Progenitor cell of endocrine pancreas (in vitro differentiated cells): ENCODE data around the gene MAGI1. TPM values are rescaled to one million over a fixed set of nuclear protein-coding genes. Genes with fewer than 3 reads are reported as not detected.
"Not testable (repeated sequence)": the region's sequence is repeated elsewhere in the genome, so short reads cannot be mapped to it uniquely, and the experiment has no call there.

ENCODE experiments used
- DNase-seq: peaks from one replicate; pipeline ENCODE4 v3.0.0; 2021; ENCODE audit warnings: low spot score; ENCODE audit not compliant: unreplicated experiment
- H3K27ac Mint-ChIP-seq: 2 replicates; pipeline ENCODE4 v1.8.0; 2021; ENCODE audit warnings: mild to moderate bottlenecking, moderate library complexity, mixed read lengths
- H3K27me3 Mint-ChIP-seq: 2 replicates; pipeline ENCODE4 v1.8.0; 2021; ENCODE audit warnings: mixed read lengths
- H3K36me3 Mint-ChIP-seq: 2 replicates; pipeline ENCODE4 v1.8.0; 2022; ENCODE audit warnings: mixed read lengths; ENCODE audit not compliant: insufficient read depth
- H3K4me1 Mint-ChIP-seq: 2 replicates; pipeline ENCODE4 v1.8.0; 2021; ENCODE audit warnings: low read depth, mixed read lengths
- H3K4me3 Mint-ChIP-seq: 2 replicates; pipeline ENCODE4 v1.8.0; 2021; ENCODE audit warnings: low read depth, mild to moderate bottlenecking, moderate library complexity, mixed read lengths
- H3K9me3 Mint-ChIP-seq: 2 replicates; pipeline ENCODE4 v1.8.0; 2021; ENCODE audit warnings: low read depth, mixed read lengths
- total RNA-seq: library from RNA; stranded (reverse); gene quantifications from 2 replicates; pipeline ENCODE4 v1.2.1, GENCODE V29; 2021
- TF ChIP-seq, protein P1 (sequence below): fragments of 200-600 bp; sonication (generic); IDR thresholded peaks from one replicate; pipeline ENCODE4 v1.5.0; 2021; ENCODE audit warnings: antibody characterized with exemption, mild to moderate bottlenecking; ENCODE audit not compliant: unreplicated experiment

The MAGI1 gene
- total RNA-seq, 1 donor from 2014 or later, result 142 TPM

GRCh38 chr3:65526656-65527055 is 512.1 kb downstream of the MAGI1 start:
- no peak for DNase-seq
- TF ChIP-seq, protein P1, sequence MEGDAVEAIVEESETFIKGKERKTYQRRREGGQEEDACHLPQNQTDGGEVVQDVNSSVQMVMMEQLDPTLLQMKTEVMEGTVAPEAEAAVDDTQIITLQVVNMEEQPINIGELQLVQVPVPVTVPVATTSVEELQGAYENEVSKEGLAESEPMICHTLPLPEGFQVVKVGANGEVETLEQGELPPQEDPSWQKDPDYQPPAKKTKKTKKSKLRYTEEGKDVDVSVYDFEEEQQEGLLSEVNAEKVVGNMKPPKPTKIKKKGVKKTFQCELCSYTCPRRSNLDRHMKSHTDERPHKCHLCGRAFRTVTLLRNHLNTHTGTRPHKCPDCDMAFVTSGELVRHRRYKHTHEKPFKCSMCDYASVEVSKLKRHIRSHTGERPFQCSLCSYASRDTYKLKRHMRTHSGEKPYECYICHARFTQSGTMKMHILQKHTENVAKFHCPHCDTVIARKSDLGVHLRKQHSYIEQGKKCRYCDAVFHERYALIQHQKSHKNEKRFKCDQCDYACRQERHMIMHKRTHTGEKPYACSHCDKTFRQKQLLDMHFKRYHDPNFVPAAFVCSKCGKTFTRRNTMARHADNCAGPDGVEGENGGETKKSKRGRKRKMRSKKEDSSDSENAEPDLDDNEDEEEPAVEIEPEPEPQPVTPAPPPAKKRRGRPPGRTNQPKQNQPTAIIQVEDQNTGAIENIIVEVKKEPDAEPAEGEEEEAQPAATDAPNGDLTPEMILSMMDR, result no peak
- Mint-ChIP-seq H3K27me3 (no peaks in the 10 kb centered on the region), H3K36me3 (no peaks in the 10 kb centered on the region), H3K4me1 (peaks cover 3% of the 10 kb centered on the region), H3K27ac (no peak overlapping the region), H3K4me3 (no peak overlapping the region), H3K9me3 (no peaks in the 10 kb centered on the region)

DNA sequence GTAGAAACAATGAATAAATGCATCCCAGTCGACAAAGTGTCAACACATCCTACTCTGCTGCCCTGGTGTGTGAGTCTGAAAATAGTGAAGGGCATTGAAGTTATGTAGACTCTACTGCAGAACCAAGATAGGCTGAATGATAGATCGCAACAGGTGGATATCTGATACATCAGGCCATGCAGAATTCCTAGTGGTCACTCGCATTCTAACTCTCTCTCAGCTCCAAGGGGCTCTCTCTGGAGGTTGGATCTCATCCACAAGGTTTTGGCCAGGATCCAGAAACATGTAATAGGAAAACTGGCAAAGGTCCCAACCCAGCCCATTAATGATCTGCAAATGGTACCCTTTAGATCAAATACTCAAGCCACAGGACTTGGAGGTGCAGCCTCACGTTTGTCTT is 514.1 kb downstream of the MAGI1 start:
- Mint-ChIP-seq H3K4me1 (peaks cover 3% of the 10 kb centered on the region), H3K36me3 (no peaks in the 10 kb centered on the region), H3K9me3 (no peaks in the 10 kb centered on the region), H3K27ac (no peak overlapping the region), H3K4me3 (no peak overlapping the region), H3K27me3 (no peaks in the 10 kb centered on the region)
- DNase-seq, result no peak
- TF ChIP-seq, protein P1, result no peak

GRCh38 chr3:65523878-65524277 is 514.8 kb downstream of the MAGI1 start:
- no peaks in the 10 kb centered on the region for H3K36me3 Mint-ChIP-seq
- H3K27ac Mint-ChIP-seq, result no peak overlapping the region
- H3K9me3 Mint-ChIP-seq, result no peaks in the 10 kb centered on the region
- peaks cover 3% of the 10 kb centered on the region for H3K4me1 Mint-ChIP-seq
- DNase-seq, result no peak
- no peaks in the 10 kb centered on the region for H3K27me3 Mint-ChIP-seq
- TF ChIP-seq, protein P1, result no peak
- H3K4me3 Mint-ChIP-seq, result no peak overlapping the region

DNA sequence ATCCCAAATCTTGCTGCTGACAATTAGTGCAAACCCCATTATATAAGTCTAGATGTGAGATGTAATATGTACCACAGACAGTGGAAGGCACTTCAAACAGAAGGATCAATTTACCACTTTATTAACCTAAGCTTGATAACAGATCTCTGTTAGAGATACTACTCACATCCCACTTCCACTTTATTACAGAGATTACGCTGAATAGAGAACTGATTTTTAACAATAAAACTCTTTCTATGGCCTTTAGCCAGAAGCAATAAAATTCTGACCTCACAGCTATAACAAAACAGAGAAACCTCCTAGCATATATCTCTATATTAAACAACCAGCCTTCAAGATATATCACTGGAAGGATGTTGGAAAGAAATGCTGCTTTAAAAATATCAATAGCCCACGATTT is 517.7 kb downstream of the MAGI1 start:
- H3K36me3 Mint-ChIP-seq, result peaks cover 6% of the 10 kb centered on the region
- DNase-seq, result no peak
- H3K4me3 Mint-ChIP-seq, result no peak overlapping the region
- no peaks in the 10 kb centered on the region for H3K27me3 Mint-ChIP-seq
- TF ChIP-seq, protein P1, result no peak
- peaks cover 9% of the 10 kb centered on the region for H3K9me3 Mint-ChIP-seq
- peaks cover 1% of the 10 kb centered on the region for H3K4me1 Mint-ChIP-seq
- H3K27ac Mint-ChIP-seq, result no peak overlapping the region

DNA sequence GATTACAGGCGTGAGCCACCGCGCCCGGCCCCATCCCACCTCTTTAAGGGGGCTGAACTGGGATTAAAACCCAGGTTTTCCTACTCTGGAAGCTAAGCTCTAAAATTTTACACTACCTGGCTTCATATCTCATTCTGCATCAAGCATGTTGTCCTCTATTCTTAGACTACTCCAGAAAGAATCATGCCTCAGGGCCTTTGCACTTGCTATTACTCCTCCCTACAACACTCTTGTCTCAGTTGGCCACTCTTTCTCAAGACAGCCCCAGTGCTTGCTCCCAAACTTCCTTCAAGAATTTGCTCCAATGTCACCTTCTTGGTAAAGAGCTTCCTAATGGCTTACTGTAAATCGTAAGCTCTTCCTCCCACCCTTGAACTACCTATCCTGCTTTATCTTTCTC is 521.7 kb downstream of the MAGI1 start:
- TF ChIP-seq, protein P1, result no peak
- DNase-seq, result no peak
- Mint-ChIP-seq H3K4me3 (no peak overlapping the region), H3K36me3 (peaks cover 9% of the 10 kb centered on the region), H3K27me3 (no peaks in the 10 kb centered on the region), H3K4me1 (no peaks in the 10 kb centered on the region), H3K9me3 (peaks cover 13% of the 10 kb centered on the region), H3K27ac (peak overlapping the region; percentile 7)

GRCh38 chr3:65514317-65514716 is 524.4 kb downstream of the MAGI1 start:
- not testable (repeated sequence) for H3K4me1 Mint-ChIP-seq, DNase-seq, H3K4me3 Mint-ChIP-seq

GRCh38 chr3:65509423-65509794 is 529.3 kb downstream of the MAGI1 start:
- H3K27me3 Mint-ChIP-seq, DNase-seq, H3K9me3 Mint-ChIP-seq, H3K4me1 Mint-ChIP-seq, H3K36me3 Mint-ChIP-seq: not testable (repeated sequence)
- Mint-ChIP-seq H3K4me3 (peak overlapping the region; percentile 68), H3K27ac (peak overlapping the region; percentile 85)

More at GRCh38 chr3:65514317-65514716, 524.4 kb downstream of the MAGI1 start:
- H3K36me3 Mint-ChIP-seq, H3K27ac Mint-ChIP-seq, H3K27me3 Mint-ChIP-seq: not testable (repeated sequence)
- H3K9me3 Mint-ChIP-seq, result peaks cover 13% of the 10 kb centered on the region
